AG09319 (cell line): ENCODE data around the gene THEMIS.
"Not testable (repeated sequence)": the region's sequence is repeated elsewhere in the genome, so short reads cannot be mapped to it uniquely, and the experiment has no call there.

Experiments used
- DNase-seq: peaks from one replicate; pipeline ENCODE4 v3.0.0-alpha.2; 2010; ENCODE audit warnings: low read depth; ENCODE audit errors: extremely low read depth
- TF ChIP-seq, protein P1 (sequence below): IDR thresholded peaks from 2 replicates; pipeline ENCODE4 v1.5.1; 2011; ENCODE audit warnings: low read depth, mild to moderate bottlenecking, inconsistent platforms, low read length, moderate library complexity

Gene THEMIS

DNA sequence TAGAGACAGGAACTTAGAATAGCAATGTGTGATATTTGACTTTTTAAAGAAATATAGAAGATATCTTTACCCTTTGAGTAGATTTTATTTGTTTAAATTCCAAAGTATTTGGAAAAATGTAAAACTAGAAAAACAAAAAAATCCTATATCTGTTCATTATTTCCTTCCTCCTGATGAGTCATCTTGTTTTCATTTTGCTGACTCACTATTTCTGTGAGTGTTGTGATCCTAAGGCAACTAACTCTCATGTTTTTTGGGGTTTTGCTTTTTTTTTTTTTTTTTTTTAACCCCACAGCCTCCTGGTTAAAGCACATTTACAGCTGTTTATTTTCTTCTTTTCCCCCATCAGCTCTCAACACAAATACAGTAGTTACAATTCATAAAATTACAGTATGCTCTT lies 37.8 kb upstream of the THEMIS start:
- TF ChIP-seq, protein P1, sequence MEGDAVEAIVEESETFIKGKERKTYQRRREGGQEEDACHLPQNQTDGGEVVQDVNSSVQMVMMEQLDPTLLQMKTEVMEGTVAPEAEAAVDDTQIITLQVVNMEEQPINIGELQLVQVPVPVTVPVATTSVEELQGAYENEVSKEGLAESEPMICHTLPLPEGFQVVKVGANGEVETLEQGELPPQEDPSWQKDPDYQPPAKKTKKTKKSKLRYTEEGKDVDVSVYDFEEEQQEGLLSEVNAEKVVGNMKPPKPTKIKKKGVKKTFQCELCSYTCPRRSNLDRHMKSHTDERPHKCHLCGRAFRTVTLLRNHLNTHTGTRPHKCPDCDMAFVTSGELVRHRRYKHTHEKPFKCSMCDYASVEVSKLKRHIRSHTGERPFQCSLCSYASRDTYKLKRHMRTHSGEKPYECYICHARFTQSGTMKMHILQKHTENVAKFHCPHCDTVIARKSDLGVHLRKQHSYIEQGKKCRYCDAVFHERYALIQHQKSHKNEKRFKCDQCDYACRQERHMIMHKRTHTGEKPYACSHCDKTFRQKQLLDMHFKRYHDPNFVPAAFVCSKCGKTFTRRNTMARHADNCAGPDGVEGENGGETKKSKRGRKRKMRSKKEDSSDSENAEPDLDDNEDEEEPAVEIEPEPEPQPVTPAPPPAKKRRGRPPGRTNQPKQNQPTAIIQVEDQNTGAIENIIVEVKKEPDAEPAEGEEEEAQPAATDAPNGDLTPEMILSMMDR, result no peak
- peak; percentile 24 for DNase-seq

DNA sequence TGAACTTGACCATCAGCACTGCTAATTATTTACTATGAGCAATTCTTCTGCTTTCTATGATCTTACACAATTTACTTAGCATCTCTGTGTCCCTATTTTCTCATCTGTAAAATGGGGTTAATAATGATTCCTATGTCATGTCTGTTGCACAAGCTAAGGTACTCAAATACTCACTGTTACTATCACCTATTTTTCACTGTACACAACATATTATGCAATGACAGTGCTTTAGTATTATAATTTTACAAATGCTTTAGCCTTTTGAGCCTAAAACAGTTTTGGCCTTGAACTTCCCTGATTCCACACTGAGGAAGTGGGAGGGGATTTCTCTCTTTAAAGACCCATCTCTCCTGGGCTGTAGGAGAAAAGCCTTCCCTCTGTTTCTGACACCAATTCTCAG lies 36.9 kb upstream of the THEMIS start:
- DNase-seq, result no peak
- TF ChIP-seq, protein P1, result no peak

DNA sequence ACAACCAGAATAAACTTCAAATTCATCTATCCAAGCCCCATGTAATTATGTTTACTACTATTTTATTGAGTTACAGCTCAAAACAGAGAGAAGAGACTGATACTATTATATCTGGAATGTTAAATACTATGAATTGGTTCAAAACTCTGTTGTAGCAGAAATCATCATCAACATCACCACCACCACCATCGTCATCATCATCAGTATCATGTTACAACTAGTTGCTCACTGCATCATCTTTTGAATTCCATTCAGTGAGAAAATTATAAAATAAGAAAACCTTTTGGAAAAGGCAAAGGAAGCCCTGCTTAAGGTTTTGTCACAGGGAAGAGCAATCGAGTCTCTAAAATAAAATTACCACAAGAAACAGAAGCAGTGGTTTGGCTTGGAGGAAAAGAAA lies 36.2 kb upstream of the THEMIS start:
- TF ChIP-seq, protein P1, result no peak
- DNase-seq, result no peak

DNA sequence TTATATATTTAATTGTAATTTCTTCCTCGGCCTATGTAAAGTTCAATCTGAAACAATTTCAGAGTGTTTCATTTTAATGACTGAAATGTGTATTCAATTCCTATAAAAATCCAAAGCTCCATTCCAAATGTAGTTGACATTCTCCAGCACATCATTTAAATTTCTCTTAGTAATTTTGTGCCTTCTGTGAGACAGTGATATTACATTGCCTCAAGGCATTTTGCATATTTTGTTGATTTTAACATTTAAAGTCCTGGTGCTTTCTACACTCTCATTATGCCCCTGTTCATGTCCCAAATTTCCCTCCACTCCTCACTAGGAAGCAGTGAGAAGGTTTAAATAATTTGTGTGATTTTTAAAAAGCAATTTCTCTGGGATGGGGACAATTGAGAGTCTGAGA lies 34.1 kb upstream of the THEMIS start:
- TF ChIP-seq, protein P1, result no peak
- no peak for DNase-seq

DNA sequence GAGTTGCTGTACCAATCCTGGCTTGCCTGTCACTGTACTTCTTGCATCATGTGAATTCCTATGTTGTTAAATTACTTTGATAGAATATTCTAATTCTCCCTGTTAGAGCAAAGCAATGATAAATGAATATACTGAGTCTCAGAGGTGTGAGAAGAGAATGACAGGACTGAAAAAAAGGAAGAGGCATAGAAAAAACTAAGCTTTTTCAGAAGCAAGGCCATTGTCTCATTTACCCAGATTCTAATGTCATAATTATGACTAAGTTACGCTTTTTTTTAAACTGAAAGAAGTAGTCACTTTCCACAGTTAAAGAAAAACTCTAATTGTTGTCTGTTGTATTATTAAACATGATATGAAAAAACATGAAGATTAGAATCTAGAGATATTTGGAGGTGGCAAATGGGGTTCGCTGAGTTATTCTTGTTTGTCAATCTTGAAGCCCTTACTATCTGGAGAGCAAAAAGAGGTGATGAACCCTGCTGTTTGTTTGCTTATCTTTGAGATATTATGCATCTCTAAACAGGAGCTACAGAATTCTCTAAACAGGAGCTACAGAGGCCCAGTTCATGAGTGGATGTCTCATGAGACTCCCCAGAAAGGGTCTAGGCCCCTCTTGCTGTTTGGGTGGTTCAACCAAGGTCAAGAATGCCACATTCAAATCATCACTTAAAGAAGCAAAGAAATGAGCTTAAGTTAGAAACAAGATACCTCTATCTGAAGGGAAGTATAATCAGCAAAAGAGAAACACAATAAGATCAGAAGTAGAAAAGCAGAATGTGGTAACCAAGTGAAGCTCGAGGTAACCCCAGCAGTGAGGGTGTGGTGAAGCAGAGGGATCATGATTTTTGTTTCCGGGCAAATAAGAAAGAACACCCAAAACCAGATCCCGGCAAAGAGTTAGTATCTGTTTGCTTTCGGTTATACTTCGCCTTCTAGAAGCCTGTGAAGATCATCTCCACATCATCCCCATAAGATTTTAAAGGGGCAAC lies 33.3 kb upstream of the THEMIS start:
- TF ChIP-seq, protein P1, result no peak
- no peak for DNase-seq

DNA sequence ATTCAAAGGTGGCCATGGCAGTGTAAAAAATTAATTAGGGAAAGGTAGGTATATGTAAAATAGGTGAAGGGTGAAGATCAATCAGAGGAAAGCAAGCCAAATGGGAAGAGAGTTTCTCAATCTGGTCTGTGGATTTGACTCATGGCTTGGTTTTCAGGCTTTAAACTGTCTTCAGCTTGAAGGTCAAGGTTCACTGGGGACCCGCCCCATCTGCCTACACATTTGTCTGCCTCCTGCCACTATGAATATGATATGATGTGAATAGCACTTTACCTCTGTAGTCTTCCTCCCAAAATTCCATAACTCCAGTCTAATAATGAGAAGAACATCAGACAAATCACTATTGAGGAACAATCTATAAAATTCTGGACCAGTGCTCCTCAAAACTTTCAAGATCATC lies 32.3 kb upstream of the THEMIS start:
- TF ChIP-seq, protein P1, result no peak
- DNase-seq, result no peak

DNA sequence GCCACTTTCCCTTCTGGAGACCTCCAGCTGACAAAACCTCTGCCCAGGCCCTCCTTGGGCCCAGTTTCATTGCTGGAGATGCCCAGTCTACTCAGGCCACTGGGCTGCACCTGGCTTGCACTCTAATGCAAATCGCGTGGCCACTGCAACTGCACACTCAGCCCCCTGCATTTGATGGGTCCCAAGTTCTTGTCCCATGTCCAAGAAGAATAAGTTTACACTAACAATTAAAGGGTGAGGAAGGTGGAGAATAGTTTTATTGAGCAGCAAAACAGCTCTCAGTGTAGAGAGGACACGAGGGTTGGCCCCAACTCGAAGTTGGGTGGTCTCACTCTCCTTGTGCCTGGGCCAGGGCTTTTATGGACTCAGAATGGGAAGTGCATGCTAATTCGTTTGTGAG lies 31.9 kb upstream of the THEMIS start:
- no peak for DNase-seq
- TF ChIP-seq, protein P1, result no peak

DNA sequence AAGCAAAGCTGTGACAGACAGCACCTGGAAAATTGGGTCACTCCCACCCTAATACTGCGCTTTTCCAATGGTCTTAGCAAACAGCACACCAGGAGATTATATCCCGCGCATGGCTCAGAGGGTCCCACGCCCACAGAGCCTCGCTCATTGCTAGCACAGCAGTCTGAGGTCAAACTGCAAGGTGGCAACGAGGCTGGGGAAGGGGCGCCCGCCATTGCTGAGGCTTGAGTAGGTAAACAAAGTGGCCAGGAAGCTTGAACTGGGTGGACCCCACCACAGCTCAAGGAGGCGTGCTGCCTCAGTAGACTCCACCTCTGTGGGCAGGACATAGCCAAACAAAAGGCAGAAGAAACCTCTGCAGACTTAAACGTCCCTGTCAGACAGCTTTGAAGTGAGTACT lies 25.6 kb upstream of the THEMIS start:
- DNase-seq, result not testable (repeated sequence)
